Testis (tissue), 3 donors: Measurements from ENCODE around the gene ADAMTSL2. TPM values are rescaled to one million over a fixed set of nuclear protein-coding genes. Genes with fewer than 3 reads are reported as not detected.

Experiments
- DNase-seq: peaks from one replicate; pipeline ENCODE4 v3.0.0-alpha.2; 2019
- H3K27ac ChIP-seq, 2 donors: fragments of 200-600 bp; sonication (generic); one replicate each; pipeline ENCODE4 v1.5.1; 2019
- H3K27me3 ChIP-seq: fragments of 200-600 bp; sonication (generic); one replicate; pipeline ENCODE4 v1.5.1; 2019
- H3K36me3 ChIP-seq: fragments of 200-600 bp; sonication (generic); one replicate; pipeline ENCODE4 v1.5.1; 2017; ENCODE audit warnings: low read depth; ENCODE audit errors: missing control alignments
- H3K4me1 ChIP-seq: fragments of 200-600 bp; sonication (generic); one replicate; pipeline ENCODE4 v1.5.1; 2019
- H3K4me3 ChIP-seq, 2 donors: fragments of 200-600 bp; sonication (generic); one replicate each; pipeline ENCODE4 v1.5.1; 2017 to 2019
- H3K9me3 ChIP-seq: fragments of 200-600 bp; sonication (generic); one replicate; pipeline ENCODE4 v1.5.1; 2017
- CTCF ChIP-seq, 3 experiments: fragments of 450-650 bp in 2 of 3; fragments of 200-600 bp in 1 of 3; sonication (generic) in 1 of 3; IDR thresholded peaks; one replicate each; pipeline ENCODE4 v1.5.1; 2016 to 2019; ENCODE audit warnings: antibody characterized with exemption in 3 of 3, mild to moderate bottlenecking in 2 of 3, moderate library complexity in 1 of 3
- POLR2A ChIP-seq: fragments of 450-650 bp; IDR thresholded peaks from one replicate; pipeline ENCODE4 v1.6.1; 2017; ENCODE audit warnings: antibody characterized with exemption, mild to moderate bottlenecking, moderate library complexity
- WGBS, 2 donors: methylation state at CpG; one replicate each; pipeline ENCODE4 v1.1.5; 2018; 5-methylcytosine and 5-hydroxymethylcytosine counted together
- intact Hi-C: fragments of 100-400 bp; cut with DNase I; formaldehyde crosslinking; loops from one replicate; pipeline ENCODE4 v1.15.1; 2023; ENCODE audit warnings: low total_unique reads
- polyA plus RNA-seq: library from polyadenylated mRNA; stranded (reverse); fragments of 350-450 nt; fragmentation: Illumina TruSeq; extraction: RNeasy Lipid Tissue Mini Kit (QIAGEN cat#74804); gene quantifications from one replicate; pipeline ENCODE4 v1.2.3, GENCODE V29; 2014; ENCODE audit warnings: low read depth, low replicate concordance; ENCODE audit not compliant: insufficient read depth
- total RNA-seq, 2 donors: library from RNA; depleted of rRNA; stranded (reverse); fragments of >200 nt; gene quantifications; one replicate each; pipeline ENCODE4 v1.2.3, GENCODE V29; 2016

Gene ADAMTSL2
- total and polyA plus RNA-seq, 3 donors from 2014 or later = 3.8 to 11.1 (median 9.4) TPM

GRCh38 chr9:133489253-133490190 lies 45.0 kb upstream of the ADAMTSL2 start:
- no peaks in the 10 kb centered on the region for H3K27me3 ChIP-seq
- WGBS, 2 donors = 93 to 98% methylated on average over 16 to 19 of the region's 19 CpGs
- no peaks in the 10 kb centered on the region for H3K36me3 ChIP-seq
- TF ChIP-seq POLR2A = no peak
- no peak for TF ChIP-seq CTCF (IDR thresholded peaks at IDR 0.05)
- peaks cover 35% of the 10 kb centered on the region for H3K4me1 ChIP-seq
- H3K9me3 ChIP-seq = no peaks in the 10 kb centered on the region
- H3K4me3 ChIP-seq = no peak overlapping the region
- DNase-seq = no peak
- intact Hi-C loops = no loop called here
- no peak overlapping the region for H3K27ac ChIP-seq

GRCh38 chr9:133490201-133490681 lies 44.3 kb upstream of the ADAMTSL2 start:
- no peaks in the 10 kb centered on the region for H3K27me3 ChIP-seq
- 85 to 89% methylated on average over 13 of the region's 13 CpGs for WGBS, 2 donors
- H3K4me1 ChIP-seq = peaks cover 40% of the 10 kb centered on the region
- intact Hi-C loops = no loop called here
- no peaks in the 10 kb centered on the region for H3K36me3 ChIP-seq
- no peak overlapping the region for H3K27ac ChIP-seq
- no peak for DNase-seq
- no peaks in the 10 kb centered on the region for H3K9me3 ChIP-seq
- no peak overlapping the region for H3K4me3 ChIP-seq
- TF ChIP-seq CTCF (IDR thresholded peaks at IDR 0.05) (no peak), POLR2A (no peak)

- peak overlapping the region in 1 of 2 donors; percentile 56 for H3K27ac ChIP-seq
- H3K36me3 ChIP-seq = no peaks in the 10 kb centered on the region
- 76 to 86% methylated on average over 4 to 12 of the region's 12 CpGs for WGBS, 2 donors
- no peaks in the 10 kb centered on the region for H3K9me3 ChIP-seq
- no peak for DNase-seq
- intact Hi-C loops = no loop called here
- TF ChIP-seq CTCF (IDR thresholded peaks at IDR 0.05) (no peak), POLR2A (no peak)
- peaks cover 41% of the 10 kb centered on the region for H3K4me1 ChIP-seq
- no peak overlapping the region for H3K4me3 ChIP-seq
- H3K27me3 ChIP-seq = no peaks in the 10 kb centered on the region
These were observed 43.4 kb upstream of the ADAMTSL2 start for GRCh38 chr9:133490865-133491655.

GRCh38 chr9:133491656-133491925 lies 42.9 kb upstream of the ADAMTSL2 start:
- Histone ChIP-seq H3K27me3 (no peaks in the 10 kb centered on the region), H3K9me3 (no peaks in the 10 kb centered on the region), H3K4me3 (no peak overlapping the region), H3K4me1 (peaks cover 43% of the 10 kb centered on the region), H3K36me3 (no peaks in the 10 kb centered on the region), H3K27ac (peak overlapping the region in 1 of 2 donors; percentile 56)
- TF ChIP-seq CTCF (IDR thresholded peaks at IDR 0.05) = no peak
- no peak for TF ChIP-seq POLR2A
- intact Hi-C loops = no loop called here
- 66 to 78% methylated on average over 8 of the region's 8 CpGs for WGBS, 2 donors
- no peak for DNase-seq
